HepG2 (cell line): Measurements from ENCODE around the gene CREG1. TPM values are rescaled to one million over a fixed set of nuclear protein-coding genes. Genes with fewer than 3 reads are reported as not detected.

Experiments used
- BATF2 ChIP-seq: sonication (generic); formaldehyde crosslinking; IDR thresholded peaks from 2 replicates; pipeline ENCODE4 v1.8.0; 2022; ENCODE audit warnings: mild to moderate bottlenecking, missing genetic modification reagents, moderate library complexity
- FOXK1 ChIP-seq: sonication (generic); formaldehyde crosslinking; IDR thresholded peaks from 2 replicates; pipeline ENCODE4 v1.4.0; 2020; ENCODE audit warnings: low read depth, missing genetic modification reagents, borderline replicate concordance
- GABPB1 ChIP-seq: IDR thresholded peaks from 2 replicates; pipeline ENCODE4 v1.6.1; 2016; ENCODE audit warnings: mild to moderate bottlenecking, missing genetic modification reagents, moderate library complexity, missing compliant biosample characterization
- GPBP1L1 ChIP-seq: sonication (generic); formaldehyde crosslinking; IDR thresholded peaks from 2 replicates; pipeline ENCODE4 v1.5.0; 2020; ENCODE audit warnings: mild to moderate bottlenecking, missing genetic modification reagents
- HES4 ChIP-seq: sonication (generic); formaldehyde crosslinking; IDR thresholded peaks from 2 replicates; pipeline ENCODE4 v1.9.0; 2021; ENCODE audit warnings: mild to moderate bottlenecking, missing genetic modification reagents, borderline replicate concordance
- HNRNPH1 ChIP-seq: fragments of 200-400 bp; formaldehyde crosslinking; optimal IDR thresholded peaks from 2 replicates; pipeline ENCODE3; 2017; ENCODE audit warnings: mild to moderate bottlenecking, low read depth, low read length
- JUND ChIP-seq: sonication (generic); formaldehyde crosslinking; IDR thresholded peaks from 2 replicates; pipeline ENCODE4 v1.8.0; 2022; ENCODE audit warnings: mild to moderate bottlenecking, missing genetic modification reagents
- KAT2B ChIP-seq: fragments of 150-350 bp; IDR thresholded peaks from 2 replicates; pipeline ENCODE4 v1.6.1; 2014; ENCODE audit warnings: low read depth, low read length, borderline replicate concordance
- KDM5B ChIP-seq: sonication (generic); formaldehyde crosslinking; IDR thresholded peaks from 2 replicates; pipeline ENCODE4 v1.4.0; 2020; ENCODE audit warnings: missing genetic modification reagents, mild to moderate bottlenecking, borderline replicate concordance
- LBX2 ChIP-seq: sonication (generic); formaldehyde crosslinking; IDR thresholded peaks from 2 replicates; pipeline ENCODE4 v1.5.0; 2020; ENCODE audit warnings: missing genetic modification reagents, mild to moderate bottlenecking, borderline replicate concordance
- MXI1 ChIP-seq: IDR thresholded peaks from 3 replicates; pipeline ENCODE4 v1.6.1; 2012; ENCODE audit warnings: low read depth, low read length, inconsistent platforms, borderline replicate concordance
- NFYC ChIP-seq: IDR thresholded peaks from 2 replicates; pipeline ENCODE4 v1.6.1; 2016; ENCODE audit warnings: missing genetic modification reagents, missing compliant biosample characterization
- RXRB ChIP-seq: IDR thresholded peaks from 2 replicates; pipeline ENCODE4 v1.6.1; 2016; ENCODE audit warnings: borderline replicate concordance, missing genetic modification reagents, missing compliant biosample characterization
- SAP130 ChIP-seq: IDR thresholded peaks from 2 replicates; pipeline ENCODE4 v1.6.1; 2016; ENCODE audit warnings: low read depth
- ZC3H13 ChIP-seq: sonication (generic); formaldehyde crosslinking; IDR thresholded peaks from 2 replicates; pipeline ENCODE4 v1.8.1; 2023; ENCODE audit warnings: mild to moderate bottlenecking, missing genetic modification reagents, moderate library complexity
- ZKSCAN8 ChIP-seq: IDR thresholded peaks from 2 replicates; pipeline ENCODE4 v1.6.1; 2016; ENCODE audit warnings: borderline replicate concordance, missing genetic modification reagents, missing compliant biosample characterization
- ZNF362 ChIP-seq: sonication (generic); formaldehyde crosslinking; IDR thresholded peaks from 2 replicates; pipeline ENCODE4 v1.4.0; 2020; ENCODE audit warnings: missing genetic modification reagents, mild to moderate bottlenecking, borderline replicate concordance
- ZNF451 ChIP-seq: sonication (generic); formaldehyde crosslinking; IDR thresholded peaks from 2 replicates; pipeline ENCODE4 v1.5.0; 2020; ENCODE audit warnings: mild to moderate bottlenecking, missing genetic modification reagents
- ZNF574 ChIP-seq: sonication (generic); formaldehyde crosslinking; IDR thresholded peaks from 2 replicates; pipeline ENCODE4 v1.4.0; 2020; ENCODE audit warnings: missing genetic modification reagents
- ZNF770 ChIP-seq: sonication (generic); formaldehyde crosslinking; IDR thresholded peaks from 2 replicates; pipeline ENCODE4 v1.5.0; 2020; ENCODE audit warnings: mild to moderate bottlenecking, missing genetic modification reagents
- polyA plus RNA-seq, 8 experiments: library from polyadenylated mRNA; depleted of rRNA in 3 of 8; stranded (reverse) in 7 of 8; unstranded in 1 of 8; fragments of >200 nt; fragmentation: Illumina TruSeq in 4 of 8; extraction: Trizol in 4 of 8; gene quantifications; 2 replicates each; pipeline versions ENCODE4 v1.2.1 to v1.2.3, GENCODE V29; 2011 to 2016; ENCODE audit warnings: low read depth in 4 of 8, missing spikeins in 1 of 8, mixed read lengths in 1 of 8; ENCODE audit not compliant: insufficient read depth in 1 of 8
- total RNA-seq, 5 experiments: library from RNA; depleted of rRNA; stranded (reverse); fragments of >200 nt; fragmentation: Illumina TruSeq; extraction: Trizol; gene quantifications; 2 replicates each; pipeline ENCODE4 v1.2.3, GENCODE V29; 2016; ENCODE audit warnings: low read depth in 1 of 5

CREG1 gene
- total and polyA plus RNA-seq, 2 of the 13 experiments (the other 11 are each of a cell fraction or from before 2014, with no cell fraction given): 31.3 to 33.5 TPM

GRCh38 chr1:167553136-167554027, at the start of gene CREG1 (continued):
- TF ChIP-seq HES4 (CRISPR knock-in tag) (peak; percentile 73; the same call in 1 of the 2 replicates), MXI1 (no peak; the same call in 2 of the 3 replicates), ZNF574 (CRISPR knock-in tag) (peak; percentile 80), BATF2 (no peak), ZNF362 (CRISPR knock-in tag) (no peak), NFYC (CRISPR knock-in tag) (peak; percentile 77), FOXK1 (no peak), LBX2 (CRISPR knock-in tag) (no peak), RXRB (CRISPR knock-in tag) (no peak), JUND (CRISPR knock-in tag) (no peak), KDM5B (peak; percentile 55; the same call in 1 of the 2 replicates), GPBP1L1 (no peak), SAP130 (CRISPR knock-in tag) (peak; percentile 27; the same call in 1 of the 2 replicates), HNRNPH1 (no peak), ZNF770 (CRISPR knock-in tag) (peak; percentile 47; the same call in 1 of the 2 replicates), ZNF451 (CRISPR knock-in tag) (peak; percentile 81; the same call in 1 of the 2 replicates), ZC3H13 (CRISPR knock-in tag) (no peak), KAT2B (no peak), GABPB1 (CRISPR knock-in tag) (peak; percentile 59; the same call in 1 of the 2 replicates), ZKSCAN8 (CRISPR knock-in tag) (no peak)
